GM12878 (cell line): ENCODE results near the gene CCSER1.

Experiments
- POLR2A ChIP-seq: IDR thresholded peaks from 2 replicates; pipeline ENCODE4 v1.6.1; 2011; ENCODE audit warnings: low read depth, mild to moderate bottlenecking, low read length
- TCF12 ChIP-seq: IDR thresholded peaks from 2 replicates; pipeline ENCODE4 v1.6.1; 2011; ENCODE audit warnings: low read depth, mild to moderate bottlenecking, low read length

GRCh38 chr4:90824266-90825150 lies 697.3 kb downstream of the CCSER1 start:
- no peak for TF ChIP-seq TCF12
- no peak for TF ChIP-seq POLR2A
